GM18868 (cell line): ENCODE measurements around the gene COX6B2.
"Not testable (repeated sequence)": the region's sequence is repeated elsewhere in the genome, so short reads cannot be mapped to it uniquely, and the experiment has no call there.

Experiments
- ATAC-seq: cut with Tn5 transposase; IDR thresholded peaks from one replicate; pipeline ENCODE4 v1.9.1; 2021; ENCODE audit warnings: mild to moderate bottlenecking, moderate library complexity; ENCODE audit not compliant: unreplicated experiment

Gene COX6B2

GRCh38 chr19:55345101-55345817, 9.3 kb downstream of the COX6B2 start:
- ATAC-seq, result no peak

- no peak for ATAC-seq
Observed at GRCh38 chr19:55344444-55344843, 10.1 kb downstream of the COX6B2 start.

GRCh38 chr19:55341595-55342531, 12.7 kb downstream of the COX6B2 start:
- ATAC-seq, result no peak

- ATAC-seq, result no peak
Observed at GRCh38 chr19:55341171-55341588, 13.3 kb downstream of the COX6B2 start.

GRCh38 chr19:55340784-55341147, 13.8 kb downstream of the COX6B2 start:
- no peak for ATAC-seq

- no peak for ATAC-seq
Observed at GRCh38 chr19:55339889-55340783, 14.4 kb downstream of the COX6B2 start.

GRCh38 chr19:55339105-55339888, 15.2 kb downstream of the COX6B2 start, which contains the start of gene KMT5C:
Gene KMT5C, plus strand, starts transcription at chr19:55339876. Its CDS starts 2,061 bp downstream, at chr19:55341937.
- ATAC-seq, result peak; percentile 83

GRCh38 chr19:55336101-55336500, 18.4 kb downstream of the COX6B2 start:
- no peak for ATAC-seq

- ATAC-seq, result no peak
Observed at GRCh38 chr19:55333870-55334269, 20.6 kb downstream of the COX6B2 start.

GRCh38 chr19:55329791-55330190, 24.7 kb downstream of the COX6B2 start:
- ATAC-seq, result not testable (repeated sequence)

- ATAC-seq, result not testable (repeated sequence)
Observed at GRCh38 chr19:55328774-55329318, 25.7 kb downstream of the COX6B2 start.

GRCh38 chr19:55325172-55325571, 29.3 kb downstream of the COX6B2 start, which contains the start of gene TMEM150B:
Gene TMEM150B, minus strand, starts transcription at chr19:55325341. Its CDS starts 4,305 bp downstream, at chr19:55321036.
- ATAC-seq, result no peak

- ATAC-seq, result no peak
Observed at GRCh38 chr19:55324662-55325061, 29.9 kb downstream of the COX6B2 start.

GRCh38 chr19:55322204-55322885, 32.2 kb downstream of the COX6B2 start:
- no peak for ATAC-seq

GRCh38 chr19:55321466-55322137, 32.9 kb downstream of the COX6B2 start:
- ATAC-seq, result no peak

GRCh38 chr19:55320844-55321419, 33.6 kb downstream of the COX6B2 start:
- no peak for ATAC-seq

GRCh38 chr19:55319785-55320184, 34.7 kb downstream of the COX6B2 start:
- no peak for ATAC-seq

GRCh38 chr19:55316646-55317045, 37.9 kb downstream of the COX6B2 start:
- no peak for ATAC-seq
